Adipocyte (in vitro differentiated cells): ENCODE results near the gene OTOP3.

Experiments
- DNase-seq: peaks from one replicate; pipeline ENCODE4 v3.0.0-alpha.2; 2015; ENCODE audit warnings: low read depth
- H3K27me3 ChIP-seq: replicated peaks from 2 replicates; pipeline ENCODE4 v1.7.0; 2013; ENCODE audit warnings: mild to moderate bottlenecking, low read length, moderate library complexity; ENCODE audit not compliant: control insufficient read depth, insufficient read depth
- H3K36me3 ChIP-seq: 2 replicates; pipeline ENCODE4 v1.7.0; 2013; ENCODE audit warnings: low read length, mild to moderate bottlenecking, moderate library complexity; ENCODE audit not compliant: control insufficient read depth, insufficient read depth, severe bottlenecking
- H3K4me1 ChIP-seq: 2 replicates; pipeline ENCODE4 v1.7.0; 2013; ENCODE audit warnings: mild to moderate bottlenecking, low read length, moderate library complexity; ENCODE audit not compliant: control insufficient read depth, insufficient read depth
- H3K4me3 ChIP-seq: 2 replicates; pipeline ENCODE4 v1.7.0; 2013; ENCODE audit warnings: mild to moderate bottlenecking, low read length, moderate library complexity
- H3K9ac ChIP-seq: 2 replicates; pipeline ENCODE4 v1.7.0; 2013; ENCODE audit warnings: mild to moderate bottlenecking, low read length, moderate library complexity
- H3K9me3 ChIP-seq: 2 replicates; pipeline ENCODE4 v1.7.0; 2013; ENCODE audit warnings: mild to moderate bottlenecking, low read length, moderate library complexity; ENCODE audit not compliant: control insufficient read depth

Gene OTOP3

GRCh38 chr17:74928786-74929185 lies 6.9 kb upstream of the OTOP3 start:
- DNase-seq, result no peak
- Histone ChIP-seq H3K9ac (no peak overlapping the region), H3K36me3 (no peaks in the 10 kb centered on the region), H3K4me3 (no peak overlapping the region), H3K27me3 (peaks cover 70% of the 10 kb centered on the region), H3K4me1 (no peaks in the 10 kb centered on the region), H3K9me3 (no peaks in the 10 kb centered on the region)

GRCh38 chr17:74930535-74931036 lies 5.1 kb upstream of the OTOP3 start:
- DNase-seq, result no peak
- no peak overlapping the region for H3K4me3 ChIP-seq
- H3K9me3 ChIP-seq, result no peaks in the 10 kb centered on the region

GRCh38 chr17:74935048-74935447 lies 650 bp upstream of the OTOP3 start:
- no peak for DNase-seq
- H3K36me3 ChIP-seq, result no peaks in the 10 kb centered on the region
- peaks cover 73% of the 10 kb centered on the region for H3K27me3 ChIP-seq
- no peaks in the 10 kb centered on the region for H3K9me3 ChIP-seq
- no peak overlapping the region for H3K4me3 ChIP-seq
- H3K4me1 ChIP-seq, result no peaks in the 10 kb centered on the region
- no peak overlapping the region for H3K9ac ChIP-seq

More at GRCh38 chr17:74930535-74931036, 5.1 kb upstream of the OTOP3 start:
- Histone ChIP-seq H3K27me3 (peaks cover 61% of the 10 kb centered on the region), H3K9ac (no peak overlapping the region), H3K4me1 (no peaks in the 10 kb centered on the region), H3K36me3 (no peaks in the 10 kb centered on the region)

GRCh38 chr17:74936470-74936799 lies 737 bp downstream of the OTOP3 start:
- Histone ChIP-seq H3K4me1 (no peaks in the 10 kb centered on the region), H3K36me3 (no peaks in the 10 kb centered on the region)

GRCh38 chr17:74937064-74938051 lies 1.7 kb downstream of the OTOP3 start:
- DNase-seq, result peak; percentile 23
- Histone ChIP-seq H3K4me3 (no peak overlapping the region), H3K27me3 (peaks cover 79% of the 10 kb centered on the region)

More at GRCh38 chr17:74936470-74936799, 737 bp downstream of the OTOP3 start:
- Histone ChIP-seq H3K9ac (no peak overlapping the region), H3K27me3 (peaks cover 81% of the 10 kb centered on the region), H3K9me3 (no peaks in the 10 kb centered on the region), H3K4me3 (no peak overlapping the region)
- no peak for DNase-seq

GRCh38 chr17:74938194-74938950 lies 2.7 kb downstream of the OTOP3 start:
- DNase-seq, result no peak
- no peaks in the 10 kb centered on the region for H3K4me1 ChIP-seq
- H3K9me3 ChIP-seq, result no peaks in the 10 kb centered on the region
- no peak overlapping the region for H3K4me3 ChIP-seq
- no peaks in the 10 kb centered on the region for H3K36me3 ChIP-seq
- H3K9ac ChIP-seq, result no peak overlapping the region
- peaks cover 75% of the 10 kb centered on the region for H3K27me3 ChIP-seq

More at GRCh38 chr17:74937064-74938051, 1.7 kb downstream of the OTOP3 start:
- Histone ChIP-seq H3K4me1 (no peaks in the 10 kb centered on the region), H3K9me3 (no peaks in the 10 kb centered on the region), H3K9ac (no peak overlapping the region), H3K36me3 (no peaks in the 10 kb centered on the region)

- Histone ChIP-seq H3K4me1 (no peaks in the 10 kb centered on the region), H3K27me3 (peaks cover 76% of the 10 kb centered on the region), H3K36me3 (no peaks in the 10 kb centered on the region), H3K9ac (no peak overlapping the region), H3K9me3 (no peaks in the 10 kb centered on the region), H3K4me3 (no peak overlapping the region)
- no peak for DNase-seq
Measured at GRCh38 chr17:74939534-74939933, 3.8 kb downstream of the OTOP3 start.

GRCh38 chr17:74941128-74941725 lies 5.5 kb downstream of the OTOP3 start:
- peaks cover 74% of the 10 kb centered on the region for H3K27me3 ChIP-seq
- H3K4me3 ChIP-seq, result no peak overlapping the region
- DNase-seq, result no peak
- no peaks in the 10 kb centered on the region for H3K9me3 ChIP-seq
- H3K4me1 ChIP-seq, result no peaks in the 10 kb centered on the region
- H3K9ac ChIP-seq, result no peak overlapping the region
- H3K36me3 ChIP-seq, result no peaks in the 10 kb centered on the region

GRCh38 chr17:74943808-74944522 lies 8.3 kb downstream of the OTOP3 start:
- Histone ChIP-seq H3K36me3 (no peaks in the 10 kb centered on the region), H3K27me3 (peaks cover 60% of the 10 kb centered on the region), H3K9ac (no peak overlapping the region), H3K4me1 (no peaks in the 10 kb centered on the region), H3K9me3 (no peaks in the 10 kb centered on the region), H3K4me3 (no peak overlapping the region)
- DNase-seq, result no peak

GRCh38 chr17:74945543-74945942 lies 9.8 kb downstream of the OTOP3 start:
- H3K4me1 ChIP-seq, result no peaks in the 10 kb centered on the region
- no peaks in the 10 kb centered on the region for H3K36me3 ChIP-seq
- H3K9me3 ChIP-seq, result no peaks in the 10 kb centered on the region
- DNase-seq, result no peak
- no peak overlapping the region for H3K9ac ChIP-seq
- no peak overlapping the region for H3K4me3 ChIP-seq
- H3K27me3 ChIP-seq, result peaks cover 62% of the 10 kb centered on the region
